ENCODE results near the gene SPCS3.
A peak's percentile ranks its signal among the peaks of the same experiment; 100 is the strongest.

The SPCS3 gene

DNA sequence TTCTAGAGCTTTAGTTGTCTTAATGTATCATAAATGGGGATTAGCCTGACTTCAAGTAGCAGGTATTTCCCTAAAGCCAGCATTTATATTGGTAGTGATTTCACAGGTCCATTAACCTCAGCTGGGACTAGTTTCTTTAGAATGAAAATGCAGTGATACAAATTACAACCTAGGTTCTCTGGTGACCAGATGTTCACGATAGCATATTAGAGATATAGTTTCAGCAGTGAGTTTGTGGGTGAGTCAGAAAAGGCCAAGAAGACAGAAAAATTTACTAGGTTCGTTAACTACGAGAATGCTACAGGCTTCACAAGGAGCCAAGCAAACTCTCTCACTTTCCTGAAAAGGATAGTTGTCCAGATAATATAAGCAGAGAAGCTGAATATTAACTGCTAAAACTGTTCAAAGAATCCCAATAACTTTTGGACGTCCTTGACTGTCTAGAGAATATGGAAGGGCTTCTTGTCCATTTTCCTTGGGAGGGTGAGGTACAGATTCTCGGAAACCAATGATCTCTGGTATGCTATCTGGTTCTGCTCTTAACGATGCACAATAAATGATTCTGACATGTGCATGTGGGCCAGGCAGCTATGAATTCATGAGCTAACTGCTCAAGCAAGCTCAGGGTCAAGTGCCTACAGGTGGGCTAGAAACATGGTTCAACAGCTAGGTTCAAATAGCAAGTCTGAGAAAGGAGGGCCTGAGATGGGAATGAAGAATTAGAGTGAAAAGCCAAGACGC, 6.0 kb upstream of the SPCS3 start:
- TF ChIP-seq, protein P1, sequence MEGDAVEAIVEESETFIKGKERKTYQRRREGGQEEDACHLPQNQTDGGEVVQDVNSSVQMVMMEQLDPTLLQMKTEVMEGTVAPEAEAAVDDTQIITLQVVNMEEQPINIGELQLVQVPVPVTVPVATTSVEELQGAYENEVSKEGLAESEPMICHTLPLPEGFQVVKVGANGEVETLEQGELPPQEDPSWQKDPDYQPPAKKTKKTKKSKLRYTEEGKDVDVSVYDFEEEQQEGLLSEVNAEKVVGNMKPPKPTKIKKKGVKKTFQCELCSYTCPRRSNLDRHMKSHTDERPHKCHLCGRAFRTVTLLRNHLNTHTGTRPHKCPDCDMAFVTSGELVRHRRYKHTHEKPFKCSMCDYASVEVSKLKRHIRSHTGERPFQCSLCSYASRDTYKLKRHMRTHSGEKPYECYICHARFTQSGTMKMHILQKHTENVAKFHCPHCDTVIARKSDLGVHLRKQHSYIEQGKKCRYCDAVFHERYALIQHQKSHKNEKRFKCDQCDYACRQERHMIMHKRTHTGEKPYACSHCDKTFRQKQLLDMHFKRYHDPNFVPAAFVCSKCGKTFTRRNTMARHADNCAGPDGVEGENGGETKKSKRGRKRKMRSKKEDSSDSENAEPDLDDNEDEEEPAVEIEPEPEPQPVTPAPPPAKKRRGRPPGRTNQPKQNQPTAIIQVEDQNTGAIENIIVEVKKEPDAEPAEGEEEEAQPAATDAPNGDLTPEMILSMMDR (IDR thresholded peaks at IDR 0.05; ENCODE audit: low read depth, low read length): no peak
- TF ChIP-seq POLR2A (IDR thresholded peaks at IDR 0.05; ENCODE audit: extremely low read depth, insufficient read length) (no peak), MYC (IDR thresholded peaks at IDR 0.05; ENCODE audit: low read depth, low read length) (no peak)
- TF ChIP-seq, protein P2, sequence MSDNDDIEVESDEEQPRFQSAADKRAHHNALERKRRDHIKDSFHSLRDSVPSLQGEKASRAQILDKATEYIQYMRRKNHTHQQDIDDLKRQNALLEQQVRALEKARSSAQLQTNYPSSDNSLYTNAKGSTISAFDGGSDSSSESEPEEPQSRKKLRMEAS (IDR thresholded peaks at IDR 0.05; ENCODE audit: low read depth, low read length): no peak
- no peak overlapping the region for H3K4me3 ChIP-seq (ENCODE audit: low read depth, low read length)
- DNase-seq (ENCODE audit: low read depth): no peak

- no peak for DNase-seq (ENCODE audit: low read depth)
- peak overlapping the region; percentile 66 for H3K4me3 ChIP-seq (ENCODE audit: low read depth, low read length)
- TF ChIP-seq, protein P2 (IDR thresholded peaks at IDR 0.05; ENCODE audit: low read depth, low read length): no peak
- TF ChIP-seq MYC (IDR thresholded peaks at IDR 0.05; ENCODE audit: low read depth, low read length): no peak
- no peak for TF ChIP-seq POLR2A (IDR thresholded peaks at IDR 0.05; ENCODE audit: extremely low read depth, insufficient read length)
- TF ChIP-seq, protein P1 (IDR thresholded peaks at IDR 0.05; ENCODE audit: low read depth, low read length): no peak
Observed at GRCh38 chr4:176319151-176319703, 539 bp upstream of the SPCS3 start.

DNA sequence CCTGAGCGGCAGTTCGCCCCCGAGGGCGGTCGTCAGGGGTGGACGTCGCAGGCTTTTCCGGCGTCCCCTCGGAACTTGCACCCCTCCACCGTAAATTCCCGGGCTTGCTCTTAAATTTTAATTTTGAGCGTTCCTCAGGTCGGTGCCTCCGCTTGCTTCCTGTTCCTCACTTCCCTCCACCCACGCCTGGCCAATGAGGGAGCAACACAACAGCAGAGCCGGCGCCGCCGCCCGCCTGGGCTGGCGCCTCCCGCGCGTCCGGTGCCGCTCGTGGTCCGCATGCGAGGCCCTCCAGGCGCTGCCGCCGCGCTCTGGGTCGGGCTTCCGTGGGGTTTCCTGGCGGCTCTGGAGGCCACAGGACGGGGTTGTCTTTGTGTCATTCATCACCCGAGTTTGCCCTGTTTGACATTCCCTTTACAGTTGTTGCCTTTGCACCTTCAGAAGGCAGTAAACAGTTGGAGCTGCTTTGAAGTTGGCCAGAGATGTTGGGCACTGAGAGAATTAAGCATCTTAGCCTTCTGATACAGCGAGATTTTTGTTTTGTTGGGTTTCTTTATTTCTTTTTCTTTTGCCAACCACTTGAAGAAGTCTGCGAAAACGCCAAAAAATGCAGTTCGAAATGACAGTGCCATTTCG, 692 bp downstream of the SPCS3 start:
- peak; percentile 88 for DNase-seq (ENCODE audit: low read depth)
- peak overlapping the region; percentile 97 for H3K4me3 ChIP-seq (ENCODE audit: low read depth, low read length)
- TF ChIP-seq, protein P2 (IDR thresholded peaks at IDR 0.05; ENCODE audit: low read depth, low read length): peak; percentile 71
- TF ChIP-seq POLR2A (IDR thresholded peaks at IDR 0.05; ENCODE audit: extremely low read depth, insufficient read length): no peak
- TF ChIP-seq MYC (IDR thresholded peaks at IDR 0.05; ENCODE audit: low read depth, low read length): peak; percentile 71; the same call in 1 of the 2 replicates

- no peak for DNase-seq (ENCODE audit: low read depth)
- TF ChIP-seq, protein P2 (IDR thresholded peaks at IDR 0.05; ENCODE audit: low read depth, low read length): no peak
- TF ChIP-seq MYC (IDR thresholded peaks at IDR 0.05; ENCODE audit: low read depth, low read length) (no peak), POLR2A (IDR thresholded peaks at IDR 0.05; ENCODE audit: extremely low read depth, insufficient read length) (no peak)
- TF ChIP-seq, protein P1 (IDR thresholded peaks at IDR 0.05; ENCODE audit: low read depth, low read length): no peak
- H3K4me3 ChIP-seq (ENCODE audit: low read depth, low read length): peak overlapping the region; percentile 97
Observed at GRCh38 chr4:176320976-176321361, 1.2 kb downstream of the SPCS3 start.

DNA sequence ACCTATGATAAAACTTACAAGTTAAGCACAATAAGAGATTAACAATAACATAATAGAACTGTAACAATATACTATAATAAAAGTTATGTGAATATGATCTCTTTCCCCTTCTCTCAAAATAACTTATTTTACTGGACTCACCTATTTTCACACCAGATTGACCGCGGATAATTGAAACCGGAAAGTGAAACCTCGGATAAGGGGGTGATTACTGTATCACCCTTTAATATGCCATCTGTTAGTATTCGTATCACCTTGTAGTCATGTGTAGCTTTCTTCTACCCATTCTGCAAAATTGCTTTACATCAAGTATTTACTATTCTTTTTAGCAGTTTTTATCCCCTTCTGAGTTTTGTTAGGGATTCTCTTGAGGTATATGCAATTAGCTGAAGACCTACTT, 1.8 kb downstream of the SPCS3 start:
- TF ChIP-seq MYC (IDR thresholded peaks at IDR 0.05; ENCODE audit: low read depth, low read length) (no peak), POLR2A (IDR thresholded peaks at IDR 0.05; ENCODE audit: extremely low read depth, insufficient read length) (no peak)
- TF ChIP-seq, protein P1 (IDR thresholded peaks at IDR 0.05; ENCODE audit: low read depth, low read length): no peak
- TF ChIP-seq, protein P2 (IDR thresholded peaks at IDR 0.05; ENCODE audit: low read depth, low read length): no peak
- no peak for DNase-seq (ENCODE audit: low read depth)
- H3K4me3 ChIP-seq (ENCODE audit: low read depth, low read length): peak overlapping the region; percentile 97
